Muscle of leg (tissue), 16 donors: Measurements from ENCODE around the gene FNIP1. TPM values are rescaled to one million over a fixed set of nuclear protein-coding genes. Genes with fewer than 3 reads are reported as not detected.
"Not testable (repeated sequence)": the region's sequence is repeated elsewhere in the genome, so short reads cannot be mapped to it uniquely, and the experiment has no call there.

Experiments used
- DNase-seq: peaks from one replicate; pipeline ENCODE4 v3.0.0; 2013
- H3K27ac ChIP-seq: one replicate; pipeline ENCODE4 v1.5.1; 2013; ENCODE audit warnings: mild to moderate bottlenecking, low read length, control low read depth
- H3K27me3 ChIP-seq: one replicate; pipeline ENCODE4 v1.6.1; 2013; ENCODE audit warnings: low read length; ENCODE audit not compliant: control insufficient read depth, insufficient read depth
- H3K36me3 ChIP-seq: one replicate; pipeline ENCODE4 v1.6.1; 2013; ENCODE audit warnings: low read length; ENCODE audit not compliant: control insufficient read depth, insufficient read depth
- H3K4me1 ChIP-seq: one replicate; pipeline ENCODE4 v1.6.1; 2013; ENCODE audit warnings: low read length; ENCODE audit not compliant: control insufficient read depth, insufficient read depth
- H3K4me3 ChIP-seq: one replicate; pipeline ENCODE4 v1.5.1; 2013; ENCODE audit warnings: low read length, control low read depth
- H3K9me3 ChIP-seq: replicated peaks from 2 replicates; pipeline ENCODE4 v1.6.1; 2013; ENCODE audit warnings: low read depth, low read length; ENCODE audit not compliant: control insufficient read depth
- WGBS: methylation state at CpG from one replicate; pipeline ENCODE4 v1.1.5; 2013; ENCODE audit warnings: missing lambda C conversion rate; ENCODE audit not compliant: insufficient coverage; 5-methylcytosine and 5-hydroxymethylcytosine counted together
- long read RNA-seq, 11 donors: transcript quantifications; one replicate each; lab custom pipeline, GENCODE V29; 2026
- polyA plus RNA-seq, 8 donors: library from polyadenylated mRNA; unstranded; fragments of 120-200 nt; gene quantifications; one replicate each; pipeline versions ENCODE4 v1.2.1 to v1.2.3, GENCODE V29; 2013; ENCODE audit warnings: inconsistent platforms in 1 of 8, low replicate concordance in 1 of 8; ENCODE audit not compliant: insufficient read length in 8 of 8, insufficient read depth in 1 of 8
- total RNA-seq: library from RNA; stranded (reverse); fragments of 120-200 nt; gene quantifications from one replicate; pipeline ENCODE4 v1.2.4, GENCODE V29; 2013

FNIP1 gene
- total RNA-seq (26.5 TPM), polyA plus RNA-seq (10 to 100 TPM; 10.4 to 13.8 (median 11.8) TPM)
- long read RNA-seq, donor 1, result 0 reads
- long read RNA-seq, donor 2, result 0 reads
- long read RNA-seq, donor 3, partial matches to known transcripts, result 0 of 3 reads
- long read RNA-seq, donor 3, other reads (novel, unspliced or antisense), result 0 of 3 reads
- long read RNA-seq, donor 4, partial matches to known transcripts, result 0 of 1 reads
- long read RNA-seq, donor 4, other reads (novel, unspliced or antisense), result 0 of 1 reads
- long read RNA-seq, donor 5, partial matches to known transcripts, result 0 of 2 reads
- long read RNA-seq, donor 5, other reads (novel, unspliced or antisense), result 0 of 2 reads
- long read RNA-seq, donor 6, partial matches to known transcripts, result 0 of 2 reads
- long read RNA-seq, donor 6, other reads (novel, unspliced or antisense), result 0 of 2 reads
- long read RNA-seq, donor 7, result 0 reads
- long read RNA-seq, donor 8, full-length matches to known transcripts, result 1 of 1 reads
- long read RNA-seq, donor 8, partial matches to known transcripts, result 0 of 1 reads
- long read RNA-seq, donor 8, other reads (novel, unspliced or antisense), result 0 of 1 reads
- long read RNA-seq, donor 9, partial matches to known transcripts, result 0 of 1 reads
- long read RNA-seq, donor 9, other reads (novel, unspliced or antisense), result 0 of 1 reads
- long read RNA-seq, donor 10, result 0 reads
- long read RNA-seq, donor 11, result 0 reads

DNA sequence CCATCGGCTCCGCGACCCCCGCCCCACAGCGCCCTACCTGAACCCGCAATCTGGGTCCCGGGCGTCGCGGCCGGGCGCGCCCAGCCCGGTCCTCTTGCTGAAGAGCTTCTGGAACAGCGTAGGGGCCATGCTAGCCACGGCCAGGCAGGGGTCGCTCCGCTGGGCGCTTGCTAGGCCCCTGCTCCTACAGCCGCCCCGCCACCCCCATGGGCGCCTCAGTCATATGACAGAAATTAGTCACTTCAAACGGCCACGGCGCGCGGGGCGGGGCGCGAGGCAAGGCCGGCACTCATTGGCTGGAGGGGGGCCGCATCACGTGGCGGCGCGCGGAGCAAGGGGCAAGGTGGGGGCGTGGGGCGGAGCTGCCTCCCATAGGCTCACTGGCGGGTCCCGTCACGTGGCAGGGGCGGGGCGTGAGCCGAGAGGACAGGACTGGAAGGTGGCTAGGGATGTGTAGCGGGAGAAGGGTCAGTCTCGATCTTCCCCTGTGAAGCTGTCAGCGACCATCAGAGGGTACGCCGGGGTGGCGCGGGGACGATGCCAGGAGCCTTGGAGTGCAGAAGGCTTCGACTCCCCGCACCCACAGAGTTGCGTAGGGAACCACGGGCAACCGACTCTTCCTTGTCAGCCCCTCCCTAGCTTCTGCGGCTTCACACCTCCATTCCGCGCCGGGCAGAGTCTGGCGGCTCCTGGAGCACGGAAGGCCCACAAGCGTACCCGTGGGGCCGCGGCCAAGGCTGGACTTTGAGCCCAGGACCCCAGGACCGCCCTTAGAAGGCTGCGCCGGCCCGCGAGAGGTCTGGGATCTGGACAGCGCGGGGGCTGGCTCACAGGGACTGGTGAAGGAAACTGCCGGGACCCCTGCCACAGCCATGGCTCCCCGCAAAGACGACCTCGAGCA, at the start of gene FNIP1:
FNIP1 (minus strand) TSS at position 225 of the 901 bp plus-strand sequence; CDS start at position 129, 96 bp downstream.
- DNase-seq, result peak; percentile 99
- Histone ChIP-seq H3K4me1 (peaks cover 4% of the 10 kb centered on the region), H3K27ac (peak within 1 kb of the TSS; percentile 96), H3K4me3 (peak within 1 kb of the TSS; percentile 90), H3K27me3 (peaks cover 2% of the 10 kb centered on the region), H3K9me3 (no peaks in the 10 kb centered on the region), H3K36me3 (no peaks in the 10 kb centered on the region)
- WGBS, result under 1% methylated on average over 71 of the region's 79 CpGs

DNA sequence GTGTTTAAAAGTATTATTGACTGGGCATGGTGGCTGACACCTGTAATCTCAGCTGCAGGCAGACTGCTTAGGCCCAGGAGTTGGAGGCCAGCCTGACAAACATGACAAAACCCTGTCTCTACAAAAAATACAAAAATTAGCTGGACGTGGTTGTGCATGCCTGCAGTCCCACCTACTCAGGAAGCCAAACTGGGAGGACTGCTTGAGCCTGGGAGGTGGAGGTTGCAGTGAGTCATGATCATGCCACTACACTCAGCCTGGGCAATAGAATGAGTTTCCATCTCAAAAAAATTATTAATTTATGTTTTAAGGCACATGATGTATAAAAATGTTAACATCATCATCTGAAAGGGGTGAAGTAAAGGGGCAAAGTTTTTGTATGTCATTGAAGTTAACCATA, 49.7 kb upstream of the FNIP1 start:
- Histone ChIP-seq H3K36me3 (no peaks in the 10 kb centered on the region), H3K4me1 (no peaks in the 10 kb centered on the region), H3K27ac (no peak overlapping the region), H3K27me3 (no peaks in the 10 kb centered on the region), H3K9me3 (peaks cover 20% of the 10 kb centered on the region), H3K4me3 (no peak overlapping the region)
- DNase-seq, result no peak
- WGBS, result no CpG with 5 or more reads among the region's 1 CpG

DNA sequence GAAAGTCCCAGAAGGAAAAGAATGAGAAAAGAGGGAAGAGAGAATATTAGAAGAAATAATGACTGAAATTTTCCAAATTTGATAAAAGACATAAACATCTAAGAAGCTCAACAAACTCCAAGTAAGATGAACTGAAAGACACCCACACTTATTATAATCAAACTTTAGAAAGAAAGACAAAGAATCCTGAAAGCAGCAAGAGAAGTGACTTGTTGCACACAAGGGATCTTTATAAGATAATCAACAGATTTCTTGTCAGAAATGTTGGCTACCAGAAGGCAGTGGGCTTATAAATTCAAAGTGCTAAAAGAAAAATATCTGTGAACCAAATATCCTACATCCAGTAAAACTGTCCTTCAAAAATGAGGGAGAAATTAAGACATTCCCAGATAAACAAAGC, 49.0 kb upstream of the FNIP1 start:
- Histone ChIP-seq H3K27me3 (peaks cover 2% of the 10 kb centered on the region), H3K36me3 (no peaks in the 10 kb centered on the region), H3K4me3 (no peak overlapping the region), H3K4me1 (no peaks in the 10 kb centered on the region), H3K9me3 (peaks cover 20% of the 10 kb centered on the region), H3K27ac (no peak overlapping the region)
- no peak for DNase-seq

DNA sequence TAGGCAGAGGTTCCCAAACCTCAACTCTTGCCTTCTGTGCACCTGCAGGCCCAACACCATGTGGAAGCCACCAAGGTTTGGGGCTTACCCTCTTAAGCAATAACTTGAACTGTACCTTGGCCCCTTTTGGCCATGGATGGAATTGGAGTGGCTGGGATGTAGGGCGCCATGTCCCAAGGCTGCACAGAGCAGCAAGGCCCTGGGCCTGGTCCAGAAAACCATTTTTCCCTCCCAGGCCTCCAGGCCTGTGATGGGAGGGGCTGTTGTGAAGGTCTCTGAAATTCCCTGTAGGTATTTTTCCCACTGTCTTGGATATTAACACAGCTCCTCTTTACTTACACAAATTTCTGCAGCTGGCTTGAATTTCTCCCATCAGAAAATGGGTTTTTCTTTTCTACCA, 46.2 kb upstream of the FNIP1 start:
- not testable (repeated sequence) for H3K36me3 ChIP-seq, H3K4me1 ChIP-seq, DNase-seq, H3K27ac ChIP-seq, H3K4me3 ChIP-seq, H3K27me3 ChIP-seq
- H3K9me3 ChIP-seq, result peaks cover 16% of the 10 kb centered on the region
- WGBS, result no CpG with 5 or more reads among the region's 1 CpG

DNA sequence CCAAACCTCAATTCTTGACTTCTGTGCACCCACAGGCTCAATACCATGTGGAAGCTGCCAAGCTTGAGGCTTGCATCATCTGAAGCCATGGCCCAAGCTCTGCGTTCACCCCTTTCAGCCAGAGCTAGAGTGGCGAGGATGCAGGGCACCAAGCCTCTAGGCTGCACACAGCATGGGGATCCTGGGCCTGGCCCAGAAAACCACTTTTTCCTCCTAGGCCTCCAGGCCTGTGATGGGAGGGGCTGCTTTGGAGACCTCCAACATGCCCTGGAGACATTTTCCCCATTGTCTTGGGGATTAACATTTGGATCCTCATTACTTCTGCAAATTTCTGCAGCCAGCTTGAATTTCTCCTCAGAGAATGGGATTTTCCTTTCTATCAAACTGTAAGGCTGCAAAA, 35.9 kb upstream of the FNIP1 start:
- DNase-seq, H3K9me3 ChIP-seq, H3K27me3 ChIP-seq, H3K4me3 ChIP-seq, H3K27ac ChIP-seq, H3K4me1 ChIP-seq, H3K36me3 ChIP-seq: not testable (repeated sequence)
- WGBS, result 88% methylated on average over 1 of the region's 2 CpGs

DNA sequence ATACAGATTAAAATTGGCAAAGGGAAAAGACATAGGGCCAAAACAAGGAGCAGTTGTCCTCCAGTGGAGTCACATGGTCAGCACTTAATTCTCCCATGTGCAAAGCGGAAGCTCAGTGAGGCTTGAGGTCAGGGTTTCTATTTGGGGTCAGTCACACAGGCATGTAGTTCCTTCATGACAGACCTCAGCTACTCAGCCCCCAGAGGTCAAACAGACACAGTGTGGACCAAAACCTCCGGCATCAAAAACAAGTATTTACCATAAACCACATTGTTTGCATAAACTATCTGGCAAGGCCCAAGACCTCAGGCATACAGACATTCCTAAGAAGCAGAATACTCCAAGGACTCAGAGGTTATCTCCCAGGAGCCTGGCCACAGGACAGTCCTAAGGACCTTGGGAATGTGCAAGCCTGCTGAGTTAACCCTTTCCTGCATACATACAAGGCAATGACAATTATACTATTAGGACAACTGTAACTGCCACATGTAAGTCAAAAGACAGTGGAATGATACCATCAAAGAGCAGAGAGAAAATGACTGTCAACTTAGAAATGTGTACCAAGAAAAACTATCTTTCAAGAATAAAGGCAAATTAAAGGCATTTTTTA, 28.7 kb upstream of the FNIP1 start:
- H3K9me3 ChIP-seq, result no peaks in the 10 kb centered on the region
- no peaks in the 10 kb centered on the region for H3K27me3 ChIP-seq
- no peak overlapping the region for H3K4me3 ChIP-seq
- no peaks in the 10 kb centered on the region for H3K36me3 ChIP-seq
- 75% methylated on average over 1 of the region's 2 CpGs for WGBS
- DNase-seq, result peak; percentile 0
- no peak overlapping the region for H3K27ac ChIP-seq
- H3K4me1 ChIP-seq, result no peaks in the 10 kb centered on the region

DNA sequence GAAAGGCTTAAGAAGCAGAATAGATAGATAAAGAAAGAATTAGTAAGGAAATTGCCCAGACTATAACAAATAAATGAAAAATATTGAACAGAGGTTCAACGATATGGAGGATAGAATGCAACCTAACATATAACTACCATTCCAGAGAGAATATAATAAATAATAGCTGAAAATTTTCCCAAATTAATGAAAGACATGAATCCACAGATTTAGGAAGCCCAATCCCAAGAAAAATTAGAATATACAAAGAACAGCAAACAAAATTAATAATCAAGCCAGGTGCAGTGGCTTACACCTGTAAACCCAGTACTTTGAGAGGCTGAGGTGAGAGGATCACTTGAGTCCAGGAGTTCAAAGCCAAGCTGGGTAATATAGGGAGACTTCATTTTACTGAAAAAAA, 27.8 kb upstream of the FNIP1 start:
- Histone ChIP-seq H3K36me3 (no peaks in the 10 kb centered on the region), H3K27ac (no peak overlapping the region), H3K4me1 (no peaks in the 10 kb centered on the region), H3K4me3 (no peak overlapping the region), H3K27me3 (no peaks in the 10 kb centered on the region), H3K9me3 (no peaks in the 10 kb centered on the region)
- WGBS, result no CpG with 5 or more reads among the region's 1 CpG
- no peak for DNase-seq

DNA sequence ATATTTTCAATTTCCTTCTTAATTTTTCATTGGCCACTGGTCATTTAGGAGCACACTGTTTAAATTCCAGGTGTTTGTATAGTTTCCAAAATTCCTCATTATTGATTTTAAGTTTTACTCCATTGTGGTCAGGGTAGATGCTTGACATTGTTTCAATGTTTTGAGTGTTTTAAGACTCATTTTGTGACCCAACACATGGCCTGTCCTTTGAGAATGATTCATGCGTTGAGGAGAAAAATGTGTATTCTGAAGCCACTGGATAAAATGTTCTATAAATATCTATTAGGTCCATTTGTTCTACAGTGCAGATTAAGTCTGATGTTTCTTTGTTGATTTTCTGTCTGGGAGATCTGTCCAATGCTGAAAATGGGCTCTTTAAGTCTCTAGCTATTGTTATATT, 24.4 kb upstream of the FNIP1 start:
- Histone ChIP-seq H3K4me3 (no peak overlapping the region), H3K27me3 (no peaks in the 10 kb centered on the region), H3K36me3 (no peaks in the 10 kb centered on the region), H3K4me1 (no peaks in the 10 kb centered on the region), H3K9me3 (no peaks in the 10 kb centered on the region), H3K27ac (no peak overlapping the region)
- WGBS, result no CpG with 5 or more reads among the region's 1 CpG
- DNase-seq, result no peak

DNA sequence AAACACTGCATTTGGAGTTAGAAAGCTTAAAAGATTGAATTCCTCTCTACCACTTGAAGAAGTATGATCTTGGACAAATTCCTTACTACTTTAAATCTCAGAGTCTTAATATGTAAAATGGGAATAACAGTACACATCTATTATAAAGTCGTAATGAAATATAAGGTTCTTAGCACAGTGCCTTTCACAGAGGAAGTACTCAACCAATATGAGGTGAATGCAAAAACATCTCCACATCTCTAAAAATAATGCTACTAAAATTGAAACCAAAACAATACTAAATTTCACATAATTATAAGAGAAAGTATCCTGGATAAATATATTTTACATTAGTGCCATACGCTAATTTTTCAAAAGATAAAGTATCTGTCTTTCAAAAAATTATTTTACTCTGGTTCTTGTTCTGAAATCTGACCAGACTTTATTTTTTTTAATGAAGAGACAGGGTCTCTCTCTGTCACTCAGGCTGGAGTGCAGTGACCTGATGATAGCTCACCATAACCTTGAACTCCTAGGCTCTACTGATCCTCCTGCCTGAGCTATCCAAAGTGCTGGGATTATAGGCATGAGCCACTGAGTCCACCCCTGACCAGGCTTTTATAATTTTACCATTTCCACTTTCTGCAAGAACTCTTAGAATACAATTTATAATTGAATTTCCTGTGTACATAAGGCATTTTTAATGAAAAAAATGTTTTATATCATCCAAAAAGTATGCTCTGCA, 21.3 kb upstream of the FNIP1 start:
- WGBS, result no CpG with 5 or more reads among the region's 2 CpGs

More for the DNA sequence above, 21.3 kb upstream of the FNIP1 start:
- Histone ChIP-seq H3K9me3 (no peaks in the 10 kb centered on the region), H3K4me1 (no peaks in the 10 kb centered on the region), H3K27ac (no peak overlapping the region), H3K36me3 (no peaks in the 10 kb centered on the region), H3K27me3 (no peaks in the 10 kb centered on the region), H3K4me3 (no peak overlapping the region)
- DNase-seq, result no peak
